Neural crest cell (in vitro differentiated cells): Measurements from ENCODE around the gene SPATA24. TPM values are rescaled to one million over a fixed set of nuclear protein-coding genes. Genes with fewer than 3 reads are reported as not detected.
A peak's percentile ranks its signal among the peaks of the same experiment; 100 is the strongest.

Experiments used
- DNase-seq: peaks from one replicate; pipeline ENCODE4 v3.0.0; 2021; ENCODE audit warnings: low read depth, mixed read lengths, low spot score
- H3K27ac Mint-ChIP-seq: one replicate; pipeline ENCODE4 v1.8.0; 2021; ENCODE audit warnings: mild to moderate bottlenecking, mixed read lengths; ENCODE audit not compliant: unreplicated experiment
- H3K27me3 Mint-ChIP-seq: 2 replicates; pipeline ENCODE4 v1.8.0; 2021; ENCODE audit warnings: low read depth, mild to moderate bottlenecking, mixed read lengths
- H3K36me3 Mint-ChIP-seq: 2 replicates; pipeline ENCODE4 v1.8.0; 2021; ENCODE audit warnings: low read depth, mild to moderate bottlenecking, mixed read lengths
- H3K4me1 Mint-ChIP-seq: 2 replicates; pipeline ENCODE4 v1.8.0; 2021; ENCODE audit warnings: mixed read lengths
- H3K4me3 Mint-ChIP-seq: one replicate; pipeline ENCODE4 v1.8.0; 2021; ENCODE audit warnings: mild to moderate bottlenecking, mixed read lengths
- H3K9me3 Mint-ChIP-seq: 2 replicates; pipeline ENCODE4 v1.8.0; 2021; ENCODE audit warnings: mixed read lengths
- CTCF ChIP-seq: fragments of 200-600 bp; sonication (generic); conservative IDR thresholded peaks from 2 replicates; pipeline ENCODE4 v1.5.0; 2021; ENCODE audit warnings: antibody characterized with exemption, mild to moderate bottlenecking
- total RNA-seq: library from RNA; stranded (reverse); gene quantifications from 2 replicates; pipeline ENCODE4 v1.2.1, GENCODE V29; 2021

Gene SPATA24
- total RNA-seq, 1 donor from 2014 or later: 16.1 TPM

- TF ChIP-seq CTCF: no peak
- H3K9me3 Mint-ChIP-seq: no peaks in the 10 kb centered on the region
- peaks cover 4% of the 10 kb centered on the region for H3K36me3 Mint-ChIP-seq
- no peak for DNase-seq
- H3K27me3 Mint-ChIP-seq: peaks cover 38% of the 10 kb centered on the region
- H3K4me1 Mint-ChIP-seq: peaks cover 6% of the 10 kb centered on the region
- H3K4me3 Mint-ChIP-seq: no peak overlapping the region
- H3K27ac Mint-ChIP-seq: no peak overlapping the region
Observed at GRCh38 chr5:139397921-139398320, 6.0 kb downstream of the SPATA24 start.

DNA sequence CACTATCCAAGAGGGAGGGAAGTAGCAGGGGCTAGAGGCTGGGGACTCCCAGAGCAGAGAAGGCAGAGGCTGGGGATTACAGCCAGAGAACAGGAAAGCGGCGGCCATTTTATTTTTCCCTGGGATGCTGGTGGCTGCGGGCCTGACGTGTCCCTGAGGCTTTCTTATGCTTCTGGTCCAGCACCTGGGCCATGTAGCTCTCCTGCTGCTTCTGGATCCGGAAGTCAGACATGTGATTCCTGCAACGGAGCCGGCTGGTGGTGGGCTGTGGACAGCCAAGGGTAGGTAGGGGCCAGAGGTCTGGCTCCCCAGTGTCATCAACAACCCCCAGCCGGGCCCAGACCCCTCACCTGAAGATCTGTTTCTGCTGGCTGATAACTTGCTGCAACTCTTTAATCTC, 7.2 kb downstream of the SPATA24 start:
- Mint-ChIP-seq H3K9me3 (no peaks in the 10 kb centered on the region), H3K4me1 (peaks cover 2% of the 10 kb centered on the region), H3K27ac (no peak overlapping the region), H3K4me3 (peak overlapping the region; percentile 73), H3K27me3 (peaks cover 46% of the 10 kb centered on the region), H3K36me3 (peaks cover 4% of the 10 kb centered on the region)
- no peak for TF ChIP-seq CTCF
- DNase-seq: no peak

GRCh38 chr5:139395844-139396640, 7.8 kb downstream of the SPATA24 start:
- Mint-ChIP-seq H3K4me1 (peaks cover 5% of the 10 kb centered on the region), H3K4me3 (peak overlapping the region; percentile 73), H3K36me3 (peaks cover 4% of the 10 kb centered on the region), H3K9me3 (no peaks in the 10 kb centered on the region), H3K27me3 (peaks cover 53% of the 10 kb centered on the region), H3K27ac (no peak overlapping the region)
- TF ChIP-seq CTCF: no peak
- DNase-seq: no peak

- Mint-ChIP-seq H3K27ac (no peak within 1 kb of the TSS), H3K27me3 (peaks cover 57% of the 10 kb centered on the region), H3K4me3 (peak within 1 kb of the TSS; percentile 73), H3K4me1 (peaks cover 5% of the 10 kb centered on the region), H3K9me3 (no peaks in the 10 kb centered on the region), H3K36me3 (peaks cover 4% of the 10 kb centered on the region)
- no peak for DNase-seq
- TF ChIP-seq CTCF: no peak
Observed at GRCh38 chr5:139394654-139395566, 9.0 kb downstream of the SPATA24 start, which contains the start of gene PROB1. TSS of gene PROB1 (minus strand) at chr5:139395104. CDS start at chr5:139395081, 23 bp downstream.

- peaks cover 57% of the 10 kb centered on the region for H3K27me3 Mint-ChIP-seq
Observed at GRCh38 chr5:139394123-139394653, 9.7 kb downstream of the SPATA24 start.

More at GRCh38 chr5:139394123-139394653, 9.7 kb downstream of the SPATA24 start:
- Mint-ChIP-seq H3K36me3 (peaks cover 4% of the 10 kb centered on the region), H3K4me1 (peaks cover 5% of the 10 kb centered on the region), H3K4me3 (no peak overlapping the region), H3K9me3 (no peaks in the 10 kb centered on the region), H3K27ac (no peak overlapping the region)
- DNase-seq: peak; percentile 55
- TF ChIP-seq CTCF: peak; percentile 63
